ENCODE measurements around the gene TOX3.

GRCh38 chr16:52469775-52470174 lies 77.2 kb downstream of the TOX3 start:
- TF ChIP-seq POLR2A (IDR thresholded peaks at IDR 0.05) (no peak), CTCF (IDR thresholded peaks at IDR 0.05) (no peak)

Data from heart left ventricle (tissue), 13 donors.